Osteocyte (in vitro differentiated cells): ENCODE data around the gene COQ5. TPM values are rescaled to one million over a fixed set of nuclear protein-coding genes. Genes with fewer than 3 reads are reported as not detected.

Experiments used
- DNase-seq: peaks from one replicate; pipeline ENCODE4 v3.0.0; 2021; ENCODE audit warnings: mixed read lengths; ENCODE audit not compliant: unreplicated experiment; ENCODE audit errors: extremely low spot score
- H3K27ac Mint-ChIP-seq: one replicate; pipeline ENCODE4 v1.8.0; 2021; ENCODE audit warnings: mild to moderate bottlenecking, mixed read lengths; ENCODE audit not compliant: unreplicated experiment
- H3K27me3 Mint-ChIP-seq: one replicate; pipeline ENCODE4 v1.8.0; 2021; ENCODE audit warnings: mixed read lengths; ENCODE audit not compliant: unreplicated experiment
- H3K36me3 Mint-ChIP-seq: one replicate; pipeline ENCODE4 v1.8.0; 2021; ENCODE audit warnings: mixed read lengths; ENCODE audit not compliant: unreplicated experiment
- H3K4me1 Mint-ChIP-seq: one replicate; pipeline ENCODE4 v1.8.0; 2021; ENCODE audit warnings: mixed read lengths; ENCODE audit not compliant: unreplicated experiment
- H3K4me3 Mint-ChIP-seq: one replicate; pipeline ENCODE4 v1.8.0; 2021; ENCODE audit warnings: mild to moderate bottlenecking, moderate library complexity, mixed read lengths; ENCODE audit not compliant: unreplicated experiment
- H3K9me3 Mint-ChIP-seq: one replicate; pipeline ENCODE4 v1.8.0; 2021; ENCODE audit warnings: mixed read lengths; ENCODE audit not compliant: unreplicated experiment
- CTCF ChIP-seq: fragments of 200-600 bp; sonication (generic); IDR thresholded peaks from 2 replicates; pipeline ENCODE4 v1.5.0; 2021; ENCODE audit warnings: antibody characterized with exemption, mild to moderate bottlenecking, moderate library complexity
- total RNA-seq: library from RNA; stranded (reverse); gene quantifications from 2 replicates; pipeline ENCODE4 v1.2.1, GENCODE V29; 2021

COQ5 gene
- total RNA-seq, 1 donor from 2014 or later = 24.0 TPM

DNA sequence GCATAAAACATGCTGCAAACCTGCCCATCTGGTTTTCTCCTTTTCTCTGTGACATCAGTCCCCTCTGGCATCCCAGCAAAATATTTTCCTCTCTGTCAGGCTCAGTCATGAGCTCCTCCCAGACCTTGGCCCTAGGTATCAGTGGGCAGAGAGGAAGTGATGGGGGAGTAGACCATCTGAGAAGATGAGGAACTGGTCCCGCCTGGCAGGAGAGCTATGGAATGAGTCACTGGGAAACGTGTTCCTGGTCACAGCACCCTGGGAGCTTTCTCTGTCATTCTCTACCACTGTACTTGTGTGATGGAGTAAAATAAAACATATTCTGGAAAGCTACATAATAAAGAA lies 54.4 kb downstream of the COQ5 start:
- Mint-ChIP-seq H3K4me1 (peaks cover 28% of the 10 kb centered on the region), H3K27me3 (no peaks in the 10 kb centered on the region), H3K36me3 (no peaks in the 10 kb centered on the region), H3K4me3 (no peak overlapping the region), H3K9me3 (no peaks in the 10 kb centered on the region), H3K27ac (peak overlapping the region; percentile 54)
- TF ChIP-seq CTCF = no peak
- DNase-seq = no peak

GRCh38 chr12:120473807-120474615 lies 54.9 kb downstream of the COQ5 start:
- Mint-ChIP-seq H3K9me3 (no peaks in the 10 kb centered on the region), H3K36me3 (no peaks in the 10 kb centered on the region), H3K27ac (peak overlapping the region; percentile 59), H3K4me3 (no peak overlapping the region), H3K27me3 (no peaks in the 10 kb centered on the region), H3K4me1 (peaks cover 28% of the 10 kb centered on the region)
- no peak for TF ChIP-seq CTCF
- no peak for DNase-seq

- no peak for DNase-seq
- Mint-ChIP-seq H3K4me3 (no peak overlapping the region), H3K27ac (no peak overlapping the region), H3K27me3 (no peaks in the 10 kb centered on the region), H3K36me3 (no peaks in the 10 kb centered on the region), H3K4me1 (peaks cover 38% of the 10 kb centered on the region), H3K9me3 (no peaks in the 10 kb centered on the region)
- no peak for TF ChIP-seq CTCF
Measured at GRCh38 chr12:120472521-120472920, 56.4 kb downstream of the COQ5 start.

DNA sequence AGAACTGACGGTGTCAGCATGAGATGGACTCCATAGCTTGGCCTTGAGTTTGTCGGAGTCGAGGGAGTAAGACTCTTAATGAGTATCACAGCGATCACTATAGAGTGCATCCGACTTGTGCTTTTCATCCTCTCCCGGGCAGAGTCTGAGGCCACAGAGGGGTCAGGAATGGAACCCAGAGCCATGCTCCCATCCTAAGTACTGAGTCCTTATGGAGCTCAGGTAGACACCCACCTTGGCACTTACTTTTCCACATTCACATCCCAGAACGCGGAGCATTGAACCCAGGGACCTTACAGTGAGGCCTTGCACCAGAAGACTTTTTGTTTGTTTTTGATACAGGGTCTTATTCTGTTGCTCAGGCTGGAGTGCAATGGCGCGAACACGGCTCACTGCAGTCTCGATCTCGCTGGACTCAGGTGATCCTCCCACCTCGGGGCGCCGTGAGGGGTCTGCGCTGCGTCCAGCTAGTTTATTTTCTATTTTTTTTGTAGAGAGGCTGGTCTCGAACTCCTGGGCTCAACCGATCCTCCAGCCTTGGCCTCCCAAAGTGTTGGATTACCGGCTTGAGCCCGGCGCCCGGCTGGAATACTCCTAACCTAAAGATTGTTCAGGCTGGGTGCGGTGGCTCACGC lies 58.7 kb downstream of the COQ5 start:
- peaks cover 5% of the 10 kb centered on the region for H3K36me3 Mint-ChIP-seq
- H3K27ac Mint-ChIP-seq = peak overlapping the region; percentile 87
- no peak for TF ChIP-seq CTCF
- no peak for DNase-seq
- peak overlapping the region; percentile 89 for H3K4me3 Mint-ChIP-seq
- H3K4me1 Mint-ChIP-seq = peaks cover 49% of the 10 kb centered on the region
- H3K27me3 Mint-ChIP-seq = no peaks in the 10 kb centered on the region
- H3K9me3 Mint-ChIP-seq = no peaks in the 10 kb centered on the region

DNA sequence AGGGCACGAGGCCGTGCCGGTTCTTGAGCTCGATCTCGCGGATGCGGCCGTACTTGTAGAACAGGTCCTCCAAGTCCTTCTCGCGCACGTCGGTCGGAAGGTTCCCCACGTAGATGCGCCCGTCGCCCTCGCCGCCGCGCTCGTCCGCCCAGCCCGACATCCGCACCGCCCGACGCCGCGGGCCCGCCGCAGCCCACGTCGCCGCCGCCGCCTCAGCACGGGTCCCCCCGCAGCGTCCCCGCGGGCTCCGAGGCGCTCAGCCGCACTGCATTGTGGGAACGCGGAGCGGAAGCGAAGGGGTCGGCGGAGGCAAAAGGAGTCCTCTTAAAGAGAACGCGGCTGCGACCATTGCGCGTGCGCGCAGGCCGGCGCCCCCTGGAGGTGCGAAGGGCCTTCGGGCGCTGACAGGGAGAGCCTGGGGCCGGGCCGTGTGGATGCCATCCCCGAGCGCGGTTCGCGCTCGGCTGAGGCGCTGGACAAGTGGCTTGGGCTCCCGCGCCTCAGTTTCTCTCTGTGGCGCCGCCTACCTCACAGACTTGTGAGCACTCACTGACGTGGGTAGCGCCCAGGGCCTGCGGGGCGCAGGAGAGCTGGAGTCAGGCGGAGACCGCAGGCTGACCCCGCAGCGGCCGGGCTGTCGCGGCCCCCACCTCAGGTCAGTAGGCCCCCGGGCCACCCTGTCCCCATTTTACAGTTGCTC lies 59.4 kb downstream of the COQ5 start, which contains the start of gene SRSF9:
TSS of gene SRSF9 (minus strand) at position 299 of the 700 bp plus-strand sequence. CDS start at position 160, 139 bp downstream.
- peak within 1 kb of the TSS; percentile 91 for H3K27ac Mint-ChIP-seq
- DNase-seq = peak; percentile 98
- H3K4me3 Mint-ChIP-seq = peak within 1 kb of the TSS; percentile 89
- no peaks in the 10 kb centered on the region for H3K27me3 Mint-ChIP-seq
- peaks cover 10% of the 10 kb centered on the region for H3K36me3 Mint-ChIP-seq
- H3K4me1 Mint-ChIP-seq = peaks cover 45% of the 10 kb centered on the region
- TF ChIP-seq CTCF = peak; percentile 87
- no peaks in the 10 kb centered on the region for H3K9me3 Mint-ChIP-seq
